NCI-H524 treated with DMSO at 0.1 percent for 48 hours (cell line): ENCODE measurements around the gene HOXA11.

Experiments
- DNase-seq: peaks from one replicate; lab custom pipeline; 2025; lab: John Stamatoyannopoulos, UW

The HOXA11 gene

GRCh38 chr7:27185013-27185853 lies at the start of gene HOXA11:
TSS of gene HOXA11 (minus strand) at chr7:27185232. CDS start at chr7:27185144, 88 bp downstream.
- DNase-seq: no peak

- no peak for DNase-seq
Measured at GRCh38 chr7:27229448-27229847, 44.4 kb upstream of the HOXA11 start.

GRCh38 chr7:27224983-27225934 lies 40.2 kb upstream of the HOXA11 start:
- no peak for DNase-seq

- no peak for DNase-seq
Measured at GRCh38 chr7:27223941-27224575, 39.0 kb upstream of the HOXA11 start.

- DNase-seq: no peak
Measured at GRCh38 chr7:27221201-27221797, 36.3 kb upstream of the HOXA11 start.

- DNase-seq: no peak
Measured at GRCh38 chr7:27220440-27220955, 35.5 kb upstream of the HOXA11 start.

- no peak for DNase-seq
Measured at GRCh38 chr7:27219821-27220220, 34.8 kb upstream of the HOXA11 start.

GRCh38 chr7:27217951-27218350 lies 32.9 kb upstream of the HOXA11 start:
- no peak for DNase-seq

GRCh38 chr7:27215356-27215755 lies 30.3 kb upstream of the HOXA11 start:
- DNase-seq: no peak

- DNase-seq: no peak
Measured at GRCh38 chr7:27214239-27214950, 29.4 kb upstream of the HOXA11 start.

GRCh38 chr7:27213433-27214238 lies 28.6 kb upstream of the HOXA11 start:
- no peak for DNase-seq

- no peak for DNase-seq
Measured at GRCh38 chr7:27212497-27213432, 27.7 kb upstream of the HOXA11 start.

- no peak for DNase-seq
Measured at GRCh38 chr7:27211764-27212204, 26.8 kb upstream of the HOXA11 start.

- no peak for DNase-seq
Measured at GRCh38 chr7:27211084-27211446, 26.0 kb upstream of the HOXA11 start.

GRCh38 chr7:27210441-27211083 lies 25.5 kb upstream of the HOXA11 start:
- no peak for DNase-seq

- DNase-seq: no peak
Measured at GRCh38 chr7:27209933-27210440, 25.0 kb upstream of the HOXA11 start.

GRCh38 chr7:27208998-27209397 lies 24.0 kb upstream of the HOXA11 start:
- DNase-seq: no peak

- DNase-seq: no peak
Measured at GRCh38 chr7:27207348-27207985, 22.4 kb upstream of the HOXA11 start.
